Suppressor macrophage treated with lipopolysaccharide for 4 hours (primary cell): ENCODE results near the gene DIPK1C.

Experiments used
- DNase-seq: peaks from one replicate; pipeline ENCODE4 v3.0.0-alpha.2; 2020

The DIPK1C gene

GRCh38 chr18:74414953-74415515 lies 42.1 kb downstream of the DIPK1C start:
- DNase-seq, result no peak

GRCh38 chr18:74413836-74414235 lies 43.3 kb downstream of the DIPK1C start:
- DNase-seq, result no peak

- no peak for DNase-seq
Observed at GRCh38 chr18:74412116-74412880, 44.8 kb downstream of the DIPK1C start.

GRCh38 chr18:74411475-74411874 lies 45.6 kb downstream of the DIPK1C start:
- no peak for DNase-seq

- no peak for DNase-seq
Observed at GRCh38 chr18:74410441-74410992, 46.6 kb downstream of the DIPK1C start.

- no peak for DNase-seq
Observed at GRCh38 chr18:74407888-74408287, 49.2 kb downstream of the DIPK1C start.

- DNase-seq, result no peak
Observed at GRCh38 chr18:74402806-74403433, 54.2 kb downstream of the DIPK1C start.

GRCh38 chr18:74400813-74401212 lies 56.3 kb downstream of the DIPK1C start:
- no peak for DNase-seq

GRCh38 chr18:74399091-74399887 lies 57.8 kb downstream of the DIPK1C start:
- DNase-seq, result peak; percentile 14

- DNase-seq, result no peak
Observed at GRCh38 chr18:74397572-74397971, 59.5 kb downstream of the DIPK1C start.

GRCh38 chr18:74396171-74397169 lies 60.6 kb downstream of the DIPK1C start:
- DNase-seq, result no peak

GRCh38 chr18:74395648-74396154 lies 61.4 kb downstream of the DIPK1C start:
- DNase-seq, result no peak

- no peak for DNase-seq
Observed at GRCh38 chr18:74395006-74395405, 62.1 kb downstream of the DIPK1C start.

GRCh38 chr18:74392323-74392722 lies 64.8 kb downstream of the DIPK1C start:
- no peak for DNase-seq

- DNase-seq, result peak; percentile 62
Observed at GRCh38 chr18:74390900-74391299, 66.2 kb downstream of the DIPK1C start.

GRCh38 chr18:74389991-74390390 lies 67.1 kb downstream of the DIPK1C start:
- no peak for DNase-seq

GRCh38 chr18:74389171-74389927 lies 67.8 kb downstream of the DIPK1C start:
- DNase-seq, result no peak

GRCh38 chr18:74388227-74388626 lies 68.9 kb downstream of the DIPK1C start:
- DNase-seq, result no peak

- no peak for DNase-seq
Observed at GRCh38 chr18:74387383-74387782, 69.7 kb downstream of the DIPK1C start.
